CD4-positive, alpha-beta T cell treated with Interleukin-6 for 4 hours (primary cell): ENCODE data around the gene RNASEH2B.
A peak's percentile ranks its signal among the peaks of the same experiment; 100 is the strongest.

Source experiments
- DNase-seq: peaks from one replicate; pipeline ENCODE4 v3.0.0-alpha.2; 2020; ENCODE audit warnings: mixed read lengths

Gene RNASEH2B

GRCh38 chr13:50908371-50908770 lies 1.2 kb upstream of the RNASEH2B start:
- no peak for DNase-seq

GRCh38 chr13:50910485-50910805 lies 854 bp downstream of the RNASEH2B start:
- DNase-seq, result no peak

- DNase-seq, result no peak
Measured at GRCh38 chr13:50911081-50911631, 1.6 kb downstream of the RNASEH2B start.

- peak; percentile 95 for DNase-seq
Measured at GRCh38 chr13:50911937-50912795, 2.6 kb downstream of the RNASEH2B start.

- no peak for DNase-seq
Measured at GRCh38 chr13:50912851-50913250, 3.3 kb downstream of the RNASEH2B start.

GRCh38 chr13:50914176-50914700 lies 4.6 kb downstream of the RNASEH2B start:
- DNase-seq, result no peak

- DNase-seq, result no peak
Measured at GRCh38 chr13:50914848-50915247, 5.3 kb downstream of the RNASEH2B start.

GRCh38 chr13:50915565-50915964 lies 6.0 kb downstream of the RNASEH2B start:
- DNase-seq, result peak; percentile 22

GRCh38 chr13:50916701-50917184 lies 7.2 kb downstream of the RNASEH2B start:
- DNase-seq, result no peak

- no peak for DNase-seq
Measured at GRCh38 chr13:50917572-50917971, 8.0 kb downstream of the RNASEH2B start.

- DNase-seq, result no peak
Measured at GRCh38 chr13:50918567-50918966, 9.0 kb downstream of the RNASEH2B start.

- no peak for DNase-seq
Measured at GRCh38 chr13:50919277-50919676, 9.7 kb downstream of the RNASEH2B start.

GRCh38 chr13:50921706-50922105 lies 12.1 kb downstream of the RNASEH2B start:
- no peak for DNase-seq

- DNase-seq, result no peak
Measured at GRCh38 chr13:50923272-50923671, 13.7 kb downstream of the RNASEH2B start.

- DNase-seq, result no peak
Measured at GRCh38 chr13:50924025-50924424, 14.4 kb downstream of the RNASEH2B start.

GRCh38 chr13:50927701-50928100 lies 18.1 kb downstream of the RNASEH2B start:
- DNase-seq, result no peak

GRCh38 chr13:50928102-50928501 lies 18.5 kb downstream of the RNASEH2B start:
- DNase-seq, result no peak

- no peak for DNase-seq
Measured at GRCh38 chr13:50928659-50929462, 19.3 kb downstream of the RNASEH2B start.

- DNase-seq, result no peak
Measured at GRCh38 chr13:50932091-50932490, 22.5 kb downstream of the RNASEH2B start.

- DNase-seq, result no peak
Measured at GRCh38 chr13:50934735-50935435, 25.3 kb downstream of the RNASEH2B start.

GRCh38 chr13:50936679-50937078 lies 27.1 kb downstream of the RNASEH2B start:
- DNase-seq, result no peak

GRCh38 chr13:50940509-50940908 lies 30.9 kb downstream of the RNASEH2B start:
- no peak for DNase-seq

- DNase-seq, result no peak
Measured at GRCh38 chr13:50941146-50941545, 31.6 kb downstream of the RNASEH2B start.
